HEK293 (cell line): ENCODE data around the gene FSIP1.
"Not testable (repeated sequence)": the region's sequence is repeated elsewhere in the genome, so short reads cannot be mapped to it uniquely, and the experiment has no call there.

Source experiments
- CTCF ChIA-PET: fragments of 350-600 bp; formaldehyde crosslinking; extraction: SDS; loops from one replicate; lab custom pipeline; 2021; ENCODE audit warnings: antibody characterized with exemption; lab: Yijun Ruan, JAX
- POLR2A ChIA-PET: fragments of 300-600 bp; formaldehyde crosslinking; extraction: SDS; loops from one replicate; lab custom pipeline; 2020; ENCODE audit warnings: antibody characterized with exemption, inconsistent platforms; lab: Yijun Ruan, JAX
- H3K27ac ChIP-seq: fragments of 200-500 bp; sonication (Bioruptor generic); 2 replicates; pipeline ENCODE4 v1.5.1; 2014; ENCODE audit warnings: low read depth, low read length, control low read depth, inconsistent platforms; ENCODE audit errors: extremely low read depth
- H3K36me3 ChIP-seq, 2 experiments: fragments of 200-500 bp in 1 of 2; sonication (Bioruptor generic) in 1 of 2; 1 replicate in 1 of 2; 2 replicates in 1 of 2; pipeline ENCODE4 v1.5.1; 2014 to 2017; ENCODE audit warnings: inconsistent platforms in 2 of 2, low read length in 2 of 2; ENCODE audit not compliant: control insufficient read depth in 2 of 2, insufficient read depth in 1 of 2
- H3K4me1 ChIP-seq: fragments of 200-500 bp; sonication (Bioruptor generic); 2 replicates; pipeline ENCODE4 v1.5.1; 2014; ENCODE audit warnings: mild to moderate bottlenecking, low read length, inconsistent platforms; ENCODE audit not compliant: control insufficient read depth, insufficient read depth
- H3K4me3 ChIP-seq: 2 replicates; pipeline ENCODE4 v1.5.1; 2011; ENCODE audit warnings: low read depth, mild to moderate bottlenecking, control low read depth, low read length, moderate library complexity
- H3K9me3 ChIP-seq: fragments of 200-500 bp; sonication (Bioruptor generic); 2 replicates; pipeline ENCODE4 v1.5.1; 2014; ENCODE audit warnings: low read depth, low read length, inconsistent platforms; ENCODE audit not compliant: control insufficient read depth, insufficient read depth
- CTCF ChIP-seq: fragments of 450-650 bp; formaldehyde crosslinking; IDR thresholded peaks from 2 replicates; pipeline ENCODE4 v1.5.1; 2016; ENCODE audit warnings: missing biosample characterization, missing genetic modification characterization
- GLI2 ChIP-seq: fragments of 450-650 bp; formaldehyde crosslinking; IDR thresholded peaks from 2 replicates; pipeline ENCODE4; 2017; ENCODE audit warnings: missing biosample characterization, missing genetic modification characterization, low read depth, borderline replicate concordance
- MZF1 ChIP-seq: fragments of 450-650 bp; formaldehyde crosslinking; IDR thresholded peaks from 2 replicates; pipeline ENCODE4 v1.5.1; 2017; ENCODE audit warnings: missing biosample characterization, missing genetic modification characterization, borderline replicate concordance
- OSR2 ChIP-seq: fragments of 450-650 bp; formaldehyde crosslinking; IDR thresholded peaks from 2 replicates; pipeline ENCODE4 v1.5.1; 2016; ENCODE audit warnings: missing biosample characterization, missing genetic modification characterization
- SCRT2 ChIP-seq: fragments of 450-650 bp; formaldehyde crosslinking; IDR thresholded peaks from 2 replicates; pipeline ENCODE4 v1.5.1; 2016; ENCODE audit warnings: missing biosample characterization, missing genetic modification characterization
- SP7 ChIP-seq: fragments of 450-650 bp; formaldehyde crosslinking; IDR thresholded peaks from 2 replicates; pipeline ENCODE4 v1.5.1; 2016; ENCODE audit warnings: missing biosample characterization, missing genetic modification characterization
- ZEB2 ChIP-seq: fragments of 450-650 bp; formaldehyde crosslinking; IDR thresholded peaks from 2 replicates; pipeline ENCODE4 v1.5.1; 2016; ENCODE audit warnings: missing biosample characterization, missing genetic modification characterization
- ZFHX2 ChIP-seq: fragments of 450-650 bp; formaldehyde crosslinking; conservative IDR thresholded peaks from 2 replicates; pipeline ENCODE4 v1.5.1; 2016; ENCODE audit warnings: missing biosample characterization, missing genetic modification characterization
- ZIC2 ChIP-seq: fragments of 450-650 bp; formaldehyde crosslinking; IDR thresholded peaks from 2 replicates; pipeline ENCODE4 v1.5.1; 2016; ENCODE audit warnings: missing biosample characterization, missing genetic modification characterization
- ZNF121 ChIP-seq: fragments of 450-650 bp; formaldehyde crosslinking; IDR thresholded peaks from 2 replicates; pipeline ENCODE4 v1.5.1; 2016; ENCODE audit warnings: missing biosample characterization, missing genetic modification characterization
- ZNF16 ChIP-seq: fragments of 450-650 bp; formaldehyde crosslinking; IDR thresholded peaks from 2 replicates; pipeline ENCODE4 v1.5.1; 2016; ENCODE audit warnings: low read depth, missing biosample characterization, missing genetic modification characterization
- ZNF214 ChIP-seq: fragments of 450-650 bp; formaldehyde crosslinking; IDR thresholded peaks from 2 replicates; pipeline ENCODE4 v1.5.1; 2017; ENCODE audit warnings: missing biosample characterization, mild to moderate bottlenecking, missing genetic modification characterization, borderline replicate concordance
- ZNF24 ChIP-seq: fragments of 450-650 bp; formaldehyde crosslinking; IDR thresholded peaks from 2 replicates; pipeline ENCODE4 v1.5.1; 2016; ENCODE audit warnings: missing biosample characterization, missing genetic modification characterization
- ZNF311 ChIP-seq: fragments of 450-650 bp; formaldehyde crosslinking; IDR thresholded peaks from 2 replicates; pipeline ENCODE4 v1.5.1; 2017; ENCODE audit warnings: missing biosample characterization, missing genetic modification characterization, borderline replicate concordance
- ZNF366 ChIP-seq: fragments of 450-650 bp; formaldehyde crosslinking; conservative IDR thresholded peaks from 2 replicates; pipeline ENCODE4 v1.5.1; 2016; ENCODE audit warnings: missing biosample characterization, missing genetic modification characterization
- ZNF529 ChIP-seq: fragments of 450-650 bp; formaldehyde crosslinking; IDR thresholded peaks from 2 replicates; pipeline ENCODE4 v1.5.1; 2017; ENCODE audit warnings: missing genetic modification characterization, missing biosample characterization; ENCODE audit not compliant: insufficient replicate concordance
- ZNF670 ChIP-seq: fragments of 450-650 bp; formaldehyde crosslinking; IDR thresholded peaks from 2 replicates; pipeline ENCODE4 v1.5.1; 2016; ENCODE audit warnings: missing biosample characterization, missing genetic modification characterization, low read depth

FSIP1 gene

GRCh38 chr15:39819533-39819932 lies 36.9 kb upstream of the FSIP1 start:
- H3K27ac ChIP-seq: no peak overlapping the region
- ChIA-PET POLR2A (no interaction called here), CTCF (no interaction called here)
- TF ChIP-seq ZNF24: no peak
- no peak for TF ChIP-seq MZF1 (tag by site-specific recombination)
- no peak for TF ChIP-seq OSR2 (tag by site-specific recombination)
- peak; percentile 51; the same call in 1 of the 2 replicates for TF ChIP-seq SP7 (tag by site-specific recombination)
- H3K9me3 ChIP-seq: no peaks in the 10 kb centered on the region
- no peak overlapping the region for H3K4me3 ChIP-seq
- H3K36me3 ChIP-seq: no peaks in the 10 kb centered on the region
- H3K4me1 ChIP-seq: no peaks in the 10 kb centered on the region

DNA sequence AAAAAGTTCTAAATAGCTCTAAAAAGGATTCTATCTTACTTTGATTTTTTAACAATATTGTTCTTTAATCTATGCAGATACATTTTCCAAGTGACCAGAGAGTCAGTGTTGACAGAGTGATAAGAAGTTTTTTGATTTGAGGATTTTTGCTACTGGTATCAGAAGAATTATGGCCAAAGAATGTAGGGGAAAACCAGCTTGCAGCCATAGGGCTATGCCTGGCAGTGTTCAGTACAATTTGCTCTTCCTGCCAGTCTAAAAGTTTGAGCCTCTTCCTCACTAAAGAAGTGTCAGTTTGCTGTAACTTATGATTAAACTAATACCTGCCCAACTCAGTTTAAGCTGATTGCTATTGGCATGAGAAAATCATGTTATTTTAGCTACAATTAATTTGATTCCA lies 35.3 kb upstream of the FSIP1 start:
- POLR2A ChIA-PET: no interaction called here
- no peaks in the 10 kb centered on the region for H3K4me1 ChIP-seq
- H3K27ac ChIP-seq: no peak overlapping the region
- CTCF ChIA-PET: no interaction called here
- no peak for TF ChIP-seq ZNF16 (tag by site-specific recombination)
- no peak for TF ChIP-seq ZNF529 (tag by site-specific recombination)
- TF ChIP-seq ZNF214 (tag by site-specific recombination): no peak
- H3K9me3 ChIP-seq: no peaks in the 10 kb centered on the region
- no peaks in the 10 kb centered on the region for H3K36me3 ChIP-seq
- H3K4me3 ChIP-seq: no peak overlapping the region

- ChIA-PET POLR2A (no interaction called here), CTCF (interaction anchor here (0.7 kb wide), 1 partner anchor 14 kb away, joined by 4 read pairs; no protein-coding TSS in a partner anchor)
- Histone ChIP-seq H3K36me3 (no peaks in the 10 kb centered on the region), H3K4me1 (no peaks in the 10 kb centered on the region), H3K9me3 (no peaks in the 10 kb centered on the region), H3K27ac (no peak overlapping the region), H3K4me3 (no peak overlapping the region)
- no peak for TF ChIP-seq CTCF
- 0 out of 2 replicates have a peak, but pooled peaks have one; percentile 13 for TF ChIP-seq SCRT2
Measured at GRCh38 chr15:39814489-39814888, 31.8 kb upstream of the FSIP1 start.

DNA sequence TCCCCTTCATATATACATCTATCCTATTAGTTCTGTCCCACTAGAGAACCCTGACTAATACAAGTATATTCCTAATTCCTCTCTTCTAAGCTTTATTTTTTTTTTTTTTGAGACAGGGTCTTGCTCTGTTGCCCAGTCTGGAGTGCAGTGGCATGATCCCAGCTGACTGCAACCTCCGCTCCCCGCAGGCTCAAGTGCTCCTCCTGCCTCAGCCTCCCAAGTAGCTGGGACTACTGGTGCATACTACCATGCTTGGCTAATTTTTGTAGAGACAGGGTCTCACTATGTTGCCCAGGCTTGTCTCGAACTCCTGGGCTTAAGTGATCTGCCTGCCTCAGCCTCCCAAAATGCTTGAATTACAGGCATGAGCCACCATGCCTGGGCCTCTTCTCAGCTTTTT lies 30.0 kb upstream of the FSIP1 start:
- TF ChIP-seq ZNF121 (tag by site-specific recombination): peak; percentile 89
- TF ChIP-seq, all 188 proteins: peak for 1; not testable (repeated sequence) for 187
- H3K36me3 ChIP-seq, H3K4me3 ChIP-seq, H3K4me1 ChIP-seq, H3K9me3 ChIP-seq, CTCF ChIA-PET, H3K27ac ChIP-seq, POLR2A ChIA-PET: not testable (repeated sequence)

GRCh38 chr15:39808909-39809308 lies 26.3 kb upstream of the FSIP1 start:
- Histone ChIP-seq H3K9me3 (no peaks in the 10 kb centered on the region), H3K36me3 (no peaks in the 10 kb centered on the region), H3K4me1 (no peaks in the 10 kb centered on the region)
- TF ChIP-seq ZFHX2: no peak
- TF ChIP-seq ZNF670 (tag by site-specific recombination): no peak
- TF ChIP-seq ZNF311 (tag by site-specific recombination): no peak
- TF ChIP-seq GLI2: no peak
- peak; percentile 19; the same call in 1 of the 2 replicates for TF ChIP-seq ZIC2 (tag by site-specific recombination)
- no peak for TF ChIP-seq ZEB2 (tag by site-specific recombination)
- no peak for TF ChIP-seq ZNF366 (tag by site-specific recombination)
- TF ChIP-seq, all 188 proteins: peak for 1
- Histone ChIP-seq H3K27ac (no peak overlapping the region), H3K4me3 (no peak overlapping the region)
- ChIA-PET CTCF (no interaction called here), POLR2A (no interaction called here)
